ENCODE data around the gene DDC.
"Not testable (repeated sequence)": the region's sequence is repeated elsewhere in the genome, so short reads cannot be mapped to it uniquely, and the experiment has no call there.

DNA sequence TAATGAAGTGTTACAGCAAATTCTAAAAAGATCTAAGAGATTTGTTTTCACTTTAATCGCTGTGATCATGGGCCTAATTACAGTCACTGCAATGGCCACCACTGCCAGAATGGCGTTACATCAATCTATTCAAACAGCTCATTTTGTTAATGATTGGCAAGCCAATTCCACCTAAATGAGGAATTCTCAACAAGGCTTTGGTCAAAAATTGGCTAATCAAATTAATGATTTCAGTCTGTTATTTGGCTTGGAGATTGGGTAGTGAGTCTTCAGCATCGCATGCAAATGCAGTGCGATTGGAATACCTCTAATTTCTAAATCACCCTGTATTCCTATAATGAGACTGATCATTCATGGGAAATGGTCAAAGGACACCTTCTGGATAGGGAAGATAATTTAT is 17.1 kb upstream of the DDC start:
- TF ChIP-seq, protein P1, sequence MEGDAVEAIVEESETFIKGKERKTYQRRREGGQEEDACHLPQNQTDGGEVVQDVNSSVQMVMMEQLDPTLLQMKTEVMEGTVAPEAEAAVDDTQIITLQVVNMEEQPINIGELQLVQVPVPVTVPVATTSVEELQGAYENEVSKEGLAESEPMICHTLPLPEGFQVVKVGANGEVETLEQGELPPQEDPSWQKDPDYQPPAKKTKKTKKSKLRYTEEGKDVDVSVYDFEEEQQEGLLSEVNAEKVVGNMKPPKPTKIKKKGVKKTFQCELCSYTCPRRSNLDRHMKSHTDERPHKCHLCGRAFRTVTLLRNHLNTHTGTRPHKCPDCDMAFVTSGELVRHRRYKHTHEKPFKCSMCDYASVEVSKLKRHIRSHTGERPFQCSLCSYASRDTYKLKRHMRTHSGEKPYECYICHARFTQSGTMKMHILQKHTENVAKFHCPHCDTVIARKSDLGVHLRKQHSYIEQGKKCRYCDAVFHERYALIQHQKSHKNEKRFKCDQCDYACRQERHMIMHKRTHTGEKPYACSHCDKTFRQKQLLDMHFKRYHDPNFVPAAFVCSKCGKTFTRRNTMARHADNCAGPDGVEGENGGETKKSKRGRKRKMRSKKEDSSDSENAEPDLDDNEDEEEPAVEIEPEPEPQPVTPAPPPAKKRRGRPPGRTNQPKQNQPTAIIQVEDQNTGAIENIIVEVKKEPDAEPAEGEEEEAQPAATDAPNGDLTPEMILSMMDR (IDR thresholded peaks at IDR 0.05) = not testable (repeated sequence)
- TF ChIP-seq POLR2A (IDR thresholded peaks at IDR 0.05; ENCODE audit: low read depth); EP300 (IDR thresholded peaks at IDR 0.05): not testable (repeated sequence)

Data from esophagus muscularis mucosa (tissue), 4 donors.